GM19463 (cell line): ENCODE data around the gene BPIFB1.

Experiments used
- ATAC-seq: cut with Tn5 transposase; IDR thresholded peaks from one replicate; pipeline ENCODE4 v1.9.1; 2021; ENCODE audit warnings: mild to moderate bottlenecking, moderate library complexity; ENCODE audit not compliant: unreplicated experiment

The BPIFB1 gene

GRCh38 chr20:33272155-33272873 is 10.7 kb upstream of the BPIFB1 start:
- no peak for ATAC-seq

DNA sequence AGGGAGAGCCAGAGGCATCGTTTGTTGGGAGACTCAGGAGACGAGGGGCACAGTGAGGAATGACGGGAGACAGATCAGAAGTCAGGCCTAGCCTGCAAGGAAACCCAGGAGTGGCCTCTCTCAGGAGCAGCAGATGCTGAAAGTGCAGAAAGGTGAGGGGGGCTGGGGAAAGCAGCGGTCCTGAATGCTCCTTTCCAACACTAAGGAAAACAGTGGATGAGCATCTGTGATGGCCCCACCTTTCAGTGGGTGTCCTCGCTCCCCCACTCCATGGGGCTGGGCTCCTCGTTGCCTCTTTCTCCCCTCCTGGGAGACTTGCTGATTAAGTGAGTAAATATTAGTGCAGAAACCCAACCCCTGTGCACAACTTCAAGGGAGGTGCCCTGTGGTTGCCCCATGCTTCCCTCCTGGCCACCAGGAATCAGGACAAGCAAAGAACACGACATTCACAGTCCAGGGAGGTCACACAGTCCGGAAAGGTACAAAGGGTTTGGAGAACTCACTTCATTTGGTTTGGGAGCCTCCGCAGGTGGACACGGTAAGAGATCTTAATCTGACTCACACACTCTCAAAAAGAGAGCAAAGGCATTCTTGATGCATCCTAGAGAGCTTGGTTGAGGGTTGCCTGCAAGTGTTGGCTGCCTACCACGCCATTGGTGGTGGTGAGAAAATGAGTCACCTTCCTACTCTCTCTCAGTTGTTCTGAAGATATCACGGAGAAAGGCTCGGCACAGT is 9.7 kb upstream of the BPIFB1 start:
- ATAC-seq, result no peak

- ATAC-seq, result no peak
These were observed 7.8 kb upstream of the BPIFB1 start for GRCh38 chr20:33275215-33275614.

DNA sequence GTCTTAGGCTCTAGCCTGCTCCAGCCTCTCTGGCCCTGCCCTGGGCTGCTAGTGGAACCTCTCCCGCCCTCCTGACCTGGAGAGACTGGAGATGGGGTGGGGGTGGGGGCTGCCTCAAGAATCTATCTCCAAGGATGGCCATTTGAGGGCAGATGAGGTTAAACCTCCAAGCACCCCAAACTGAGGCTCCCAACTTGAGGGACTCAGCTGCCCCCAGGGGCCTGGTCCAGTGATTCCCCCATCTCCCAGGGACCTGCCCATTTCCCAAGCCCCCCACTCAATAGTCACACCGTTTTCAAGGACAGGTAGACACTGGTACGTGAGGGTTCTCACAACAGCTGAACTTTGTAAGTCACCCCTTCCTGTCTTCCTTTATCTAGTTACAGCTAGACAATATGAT is 7.1 kb upstream of the BPIFB1 start:
- no peak for ATAC-seq

- no peak for ATAC-seq
These were observed 6.5 kb upstream of the BPIFB1 start for GRCh38 chr20:33276303-33277113.

DNA sequence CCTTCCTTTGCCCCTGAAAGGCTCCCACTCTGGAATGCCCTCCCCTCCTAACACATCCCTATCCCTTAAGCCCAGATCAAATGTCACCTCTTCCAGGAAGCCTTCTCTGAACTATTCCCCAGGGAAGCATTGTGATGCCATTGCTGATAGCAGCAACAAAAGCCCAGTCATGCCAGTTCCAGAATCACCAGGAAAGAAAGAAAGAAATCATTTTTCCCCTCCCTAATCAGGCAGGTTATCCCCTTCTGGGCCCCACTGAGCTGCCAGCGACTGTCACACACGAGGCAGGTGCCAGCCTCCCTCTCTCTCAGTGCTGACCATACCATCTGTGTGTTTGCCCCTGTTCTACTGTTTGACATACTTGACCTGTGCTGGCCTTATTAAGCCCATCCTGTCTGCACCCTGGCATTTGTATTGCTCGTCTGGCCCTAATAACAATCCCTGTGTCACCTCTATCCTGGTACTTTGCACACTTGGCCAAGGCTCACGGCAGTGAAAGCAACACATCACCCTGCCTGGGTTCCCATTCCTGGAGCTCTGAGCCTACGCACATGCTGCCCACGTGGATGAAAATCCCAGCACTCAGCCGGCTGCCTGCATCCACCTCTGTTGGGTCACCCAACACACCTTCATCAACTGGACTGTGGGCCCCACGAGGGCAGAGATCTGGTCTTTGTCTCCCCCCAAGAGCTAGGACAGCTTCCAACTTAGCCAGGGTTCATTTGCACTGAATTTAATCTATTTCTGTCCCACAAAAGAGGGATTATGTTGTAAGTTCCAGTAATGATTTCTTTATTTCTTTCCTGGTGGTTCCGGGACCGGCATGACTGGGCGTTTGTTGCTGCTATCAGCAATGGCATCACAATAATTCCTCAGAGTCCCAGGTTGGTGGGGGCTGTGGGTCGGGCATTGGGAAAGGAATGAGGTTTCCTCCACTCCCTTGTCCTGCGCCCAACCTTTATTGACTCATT is 5.3 kb upstream of the BPIFB1 start:
- ATAC-seq, result no peak

DNA sequence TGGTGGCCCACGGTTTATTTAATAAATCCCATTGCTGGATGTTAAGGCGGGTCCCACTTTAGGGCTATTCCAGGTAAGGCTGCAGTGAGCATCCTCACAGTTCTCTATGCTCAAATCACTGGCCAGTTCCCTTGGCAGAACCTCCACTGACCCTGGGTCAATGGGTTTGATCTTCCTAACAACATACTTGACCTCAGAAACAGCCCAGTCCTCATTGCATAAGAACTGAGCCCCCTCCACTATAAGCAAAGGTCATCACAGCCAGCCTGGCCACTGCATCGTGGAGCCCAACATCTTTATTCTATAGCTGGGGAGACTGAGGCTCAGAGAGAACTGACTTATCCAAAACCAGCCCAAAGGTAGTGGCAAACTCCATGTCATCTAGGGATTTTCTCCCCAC is 4.3 kb upstream of the BPIFB1 start:
- ATAC-seq, result no peak

GRCh38 chr20:33279261-33279910 is 3.6 kb upstream of the BPIFB1 start:
- no peak for ATAC-seq

GRCh38 chr20:33280000-33280680 is 2.9 kb upstream of the BPIFB1 start:
- ATAC-seq, result no peak

GRCh38 chr20:33280775-33281174 is 2.2 kb upstream of the BPIFB1 start:
- no peak for ATAC-seq

GRCh38 chr20:33281550-33282146 is 1.4 kb upstream of the BPIFB1 start:
- no peak for ATAC-seq

- no peak for ATAC-seq
These were observed 649 bp upstream of the BPIFB1 start for GRCh38 chr20:33282196-33282934.

GRCh38 chr20:33284284-33284683 is 1.3 kb downstream of the BPIFB1 start:
- ATAC-seq, result no peak

DNA sequence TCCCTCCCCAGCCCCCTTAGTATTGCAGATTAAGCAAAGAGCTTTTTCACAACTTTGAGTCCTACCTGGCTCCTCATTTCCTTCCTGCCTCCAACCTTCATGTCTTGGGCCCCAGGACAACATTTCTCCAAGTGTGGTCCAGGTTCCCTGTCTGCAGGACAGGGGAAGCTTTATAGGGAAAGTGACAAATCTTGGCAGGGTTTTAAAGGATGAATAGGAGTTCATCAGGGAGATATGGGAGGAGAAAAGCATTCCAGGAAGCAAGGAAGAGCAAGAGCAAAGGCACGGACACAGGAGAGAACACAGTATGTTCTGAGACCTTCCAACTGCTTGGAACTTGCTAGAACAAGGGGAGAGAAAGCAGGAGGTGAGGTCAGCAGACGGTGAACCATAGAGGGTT is 1.9 kb downstream of the BPIFB1 start:
- ATAC-seq, result no peak

GRCh38 chr20:33285861-33286495 is 3.0 kb downstream of the BPIFB1 start:
- no peak for ATAC-seq

DNA sequence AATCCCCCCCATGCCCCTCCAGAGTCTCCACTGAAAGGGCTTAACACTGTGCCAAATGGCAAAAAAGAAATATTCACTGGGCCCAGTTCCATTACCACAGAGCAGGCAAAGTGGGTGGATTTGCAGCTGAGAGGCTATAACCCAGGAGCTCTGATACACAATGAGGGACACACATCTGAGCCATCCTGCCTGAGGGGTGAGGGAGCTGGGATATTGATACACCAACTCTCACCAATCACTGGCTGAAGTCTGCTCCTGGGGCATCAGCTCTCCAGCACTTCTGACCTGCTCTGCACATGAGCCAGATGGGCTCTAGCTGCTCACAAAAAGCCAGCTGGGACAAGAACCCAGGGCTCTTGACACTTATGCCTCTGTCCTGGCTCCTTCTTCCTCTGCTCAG is 4.9 kb downstream of the BPIFB1 start:
- no peak for ATAC-seq

DNA sequence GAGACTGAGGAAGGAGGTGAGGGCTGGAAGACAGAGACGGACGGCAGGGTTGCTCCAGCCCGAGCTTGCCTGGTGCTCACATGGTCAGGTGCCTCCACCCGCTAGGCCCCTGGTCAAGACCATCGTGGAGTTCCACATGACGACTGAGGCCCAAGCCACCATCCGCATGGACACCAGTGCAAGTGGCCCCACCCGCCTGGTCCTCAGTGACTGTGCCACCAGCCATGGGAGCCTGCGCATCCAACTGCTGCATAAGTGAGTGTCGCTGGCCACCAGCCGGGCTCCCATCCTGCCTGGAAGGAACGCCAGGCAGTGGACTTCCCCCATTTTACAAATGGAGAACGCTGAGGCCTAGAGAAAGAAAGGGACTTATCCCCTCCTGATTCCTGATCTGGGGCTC is 7.8 kb downstream of the BPIFB1 start:
- no peak for ATAC-seq

- ATAC-seq, result no peak
These were observed 8.4 kb downstream of the BPIFB1 start for GRCh38 chr20:33291416-33291815.
